GM23338 (cell line): ENCODE data around the gene PLPP2.

ENCODE experiments used
- CREB1 ChIP-seq: fragments of 250-450 bp; sonication (Bioruptor Pico); IDR thresholded peaks from 2 replicates; pipeline ENCODE4 v1.5.0; 2020; ENCODE audit warnings: low read depth, mild to moderate bottlenecking, moderate library complexity
- EZH2 ChIP-seq: fragments of 200-600 bp; sonication (generic); IDR thresholded peaks from one replicate; pipeline ENCODE4 v1.8.0; 2017; ENCODE audit warnings: antibody characterized with exemption, mild to moderate bottlenecking, low read depth; ENCODE audit not compliant: unreplicated experiment
- EZH2phosphoT487 ChIP-seq: fragments of 200-600 bp; sonication (generic); IDR thresholded peaks from one replicate; pipeline ENCODE4 v1.8.1; 2018; ENCODE audit warnings: antibody characterized with exemption; ENCODE audit not compliant: unreplicated experiment
- JUNB ChIP-seq: IDR thresholded peaks from one replicate; pipeline ENCODE4 v1.6.1; 2016; ENCODE audit warnings: antibody characterized with exemption; ENCODE audit not compliant: unreplicated experiment
- NANOG ChIP-seq: IDR thresholded peaks from 2 replicates; pipeline ENCODE4 v1.6.1; 2016; ENCODE audit warnings: antibody characterized with exemption, borderline replicate concordance
- POLR2AphosphoS5 ChIP-seq: IDR thresholded peaks from 2 replicates; pipeline ENCODE4 v1.6.1; 2016; ENCODE audit warnings: antibody characterized with exemption, low read depth
- STAT1 ChIP-seq: IDR thresholded peaks from one replicate; pipeline ENCODE4 v1.6.1; 2016; ENCODE audit warnings: antibody characterized with exemption; ENCODE audit not compliant: unreplicated experiment
- ZNF114 ChIP-seq: fragments of 250-450 bp; sonication (Bioruptor Pico); IDR thresholded peaks from 2 replicates; pipeline ENCODE4 v1.5.0; 2020; ENCODE audit warnings: mild to moderate bottlenecking, moderate library complexity
- ZNF331 ChIP-seq: fragments of 250-450 bp; sonication (Bioruptor Pico); IDR thresholded peaks from 2 replicates; pipeline ENCODE4 v1.5.0; 2020; ENCODE audit warnings: low read depth, mild to moderate bottlenecking, moderate library complexity
- TF ChIP-seq, protein P1 (sequence below), 2 experiments: fragments of 200-600 bp in 1 of 2; sonication (generic) in 1 of 2; conservative IDR thresholded peaks; 2 replicates each; pipeline versions ENCODE4 v1.5.1 to v1.6.1; 2016 to 2017; ENCODE audit warnings: antibody characterized with exemption in 2 of 2, low read depth in 2 of 2, mild to moderate bottlenecking in 2 of 2, moderate library complexity in 1 of 2
- TF ChIP-seq, protein P2 (sequence below): IDR thresholded peaks from one replicate; pipeline ENCODE4 v1.6.1; 2018; ENCODE audit warnings: antibody characterized with exemption; ENCODE audit not compliant: unreplicated experiment
- TF ChIP-seq, protein P3 (sequence below): IDR thresholded peaks from 2 replicates; pipeline ENCODE4 v1.6.1; 2016; ENCODE audit warnings: antibody characterized with exemption
- TF ChIP-seq, protein P4 (sequence below): fragments of 250-450 bp; sonication (Bioruptor Pico); IDR thresholded peaks from 2 replicates; pipeline ENCODE4 v1.5.0; 2020; ENCODE audit warnings: mild to moderate bottlenecking, moderate library complexity

DNA sequence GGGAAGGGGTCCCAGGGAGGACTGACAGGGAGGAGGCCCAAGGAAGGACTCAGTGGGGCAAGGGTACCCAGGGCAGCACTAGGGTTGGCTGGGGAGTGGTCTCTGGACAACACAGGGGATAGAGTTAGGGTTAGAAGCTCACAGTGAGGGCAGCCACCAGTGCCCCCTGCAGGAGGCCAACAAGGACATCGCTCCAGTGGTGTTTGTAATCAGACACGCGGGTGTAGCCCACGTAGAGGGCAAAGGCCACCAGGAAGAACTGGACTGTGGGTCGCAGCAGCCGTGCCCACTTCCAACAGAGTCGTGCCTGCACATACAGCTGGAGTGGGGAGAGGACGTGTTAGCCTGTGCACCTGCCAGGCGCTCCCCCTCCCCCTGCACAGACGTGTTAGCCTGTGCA, 9.2 kb downstream of the PLPP2 start:
- TF ChIP-seq, protein P1, sequence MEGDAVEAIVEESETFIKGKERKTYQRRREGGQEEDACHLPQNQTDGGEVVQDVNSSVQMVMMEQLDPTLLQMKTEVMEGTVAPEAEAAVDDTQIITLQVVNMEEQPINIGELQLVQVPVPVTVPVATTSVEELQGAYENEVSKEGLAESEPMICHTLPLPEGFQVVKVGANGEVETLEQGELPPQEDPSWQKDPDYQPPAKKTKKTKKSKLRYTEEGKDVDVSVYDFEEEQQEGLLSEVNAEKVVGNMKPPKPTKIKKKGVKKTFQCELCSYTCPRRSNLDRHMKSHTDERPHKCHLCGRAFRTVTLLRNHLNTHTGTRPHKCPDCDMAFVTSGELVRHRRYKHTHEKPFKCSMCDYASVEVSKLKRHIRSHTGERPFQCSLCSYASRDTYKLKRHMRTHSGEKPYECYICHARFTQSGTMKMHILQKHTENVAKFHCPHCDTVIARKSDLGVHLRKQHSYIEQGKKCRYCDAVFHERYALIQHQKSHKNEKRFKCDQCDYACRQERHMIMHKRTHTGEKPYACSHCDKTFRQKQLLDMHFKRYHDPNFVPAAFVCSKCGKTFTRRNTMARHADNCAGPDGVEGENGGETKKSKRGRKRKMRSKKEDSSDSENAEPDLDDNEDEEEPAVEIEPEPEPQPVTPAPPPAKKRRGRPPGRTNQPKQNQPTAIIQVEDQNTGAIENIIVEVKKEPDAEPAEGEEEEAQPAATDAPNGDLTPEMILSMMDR (conservative IDR thresholded peaks at IDR 0.05; ENCODE audit: low read depth in 2 of 2): peak in 1 of 2 experiments; percentile 35; a peak in 2 of 4 replicates
- TF ChIP-seq CREB1 (CRISPR knock-in tag) (no peak), EZH2 (no peak), EZH2phosphoT487 (no peak), POLR2AphosphoS5 (no peak), JUNB (no peak), ZNF114 (no peak), STAT1 (no peak), NANOG (no peak), ZNF331 (CRISPR knock-in tag) (no peak)
- TF ChIP-seq, protein P2, sequence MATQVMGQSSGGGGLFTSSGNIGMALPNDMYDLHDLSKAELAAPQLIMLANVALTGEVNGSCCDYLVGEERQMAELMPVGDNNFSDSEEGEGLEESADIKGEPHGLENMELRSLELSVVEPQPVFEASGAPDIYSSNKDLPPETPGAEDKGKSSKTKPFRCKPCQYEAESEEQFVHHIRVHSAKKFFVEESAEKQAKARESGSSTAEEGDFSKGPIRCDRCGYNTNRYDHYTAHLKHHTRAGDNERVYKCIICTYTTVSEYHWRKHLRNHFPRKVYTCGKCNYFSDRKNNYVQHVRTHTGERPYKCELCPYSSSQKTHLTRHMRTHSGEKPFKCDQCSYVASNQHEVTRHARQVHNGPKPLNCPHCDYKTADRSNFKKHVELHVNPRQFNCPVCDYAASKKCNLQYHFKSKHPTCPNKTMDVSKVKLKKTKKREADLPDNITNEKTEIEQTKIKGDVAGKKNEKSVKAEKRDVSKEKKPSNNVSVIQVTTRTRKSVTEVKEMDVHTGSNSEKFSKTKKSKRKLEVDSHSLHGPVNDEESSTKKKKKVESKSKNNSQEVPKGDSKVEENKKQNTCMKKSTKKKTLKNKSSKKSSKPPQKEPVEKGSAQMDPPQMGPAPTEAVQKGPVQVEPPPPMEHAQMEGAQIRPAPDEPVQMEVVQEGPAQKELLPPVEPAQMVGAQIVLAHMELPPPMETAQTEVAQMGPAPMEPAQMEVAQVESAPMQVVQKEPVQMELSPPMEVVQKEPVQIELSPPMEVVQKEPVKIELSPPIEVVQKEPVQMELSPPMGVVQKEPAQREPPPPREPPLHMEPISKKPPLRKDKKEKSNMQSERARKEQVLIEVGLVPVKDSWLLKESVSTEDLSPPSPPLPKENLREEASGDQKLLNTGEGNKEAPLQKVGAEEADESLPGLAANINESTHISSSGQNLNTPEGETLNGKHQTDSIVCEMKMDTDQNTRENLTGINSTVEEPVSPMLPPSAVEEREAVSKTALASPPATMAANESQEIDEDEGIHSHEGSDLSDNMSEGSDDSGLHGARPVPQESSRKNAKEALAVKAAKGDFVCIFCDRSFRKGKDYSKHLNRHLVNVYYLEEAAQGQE: no peak
- TF ChIP-seq, protein P3, sequence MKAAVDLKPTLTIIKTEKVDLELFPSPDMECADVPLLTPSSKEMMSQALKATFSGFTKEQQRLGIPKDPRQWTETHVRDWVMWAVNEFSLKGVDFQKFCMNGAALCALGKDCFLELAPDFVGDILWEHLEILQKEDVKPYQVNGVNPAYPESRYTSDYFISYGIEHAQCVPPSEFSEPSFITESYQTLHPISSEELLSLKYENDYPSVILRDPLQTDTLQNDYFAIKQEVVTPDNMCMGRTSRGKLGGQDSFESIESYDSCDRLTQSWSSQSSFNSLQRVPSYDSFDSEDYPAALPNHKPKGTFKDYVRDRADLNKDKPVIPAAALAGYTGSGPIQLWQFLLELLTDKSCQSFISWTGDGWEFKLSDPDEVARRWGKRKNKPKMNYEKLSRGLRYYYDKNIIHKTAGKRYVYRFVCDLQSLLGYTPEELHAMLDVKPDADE: no peak
- TF ChIP-seq, protein P4, sequence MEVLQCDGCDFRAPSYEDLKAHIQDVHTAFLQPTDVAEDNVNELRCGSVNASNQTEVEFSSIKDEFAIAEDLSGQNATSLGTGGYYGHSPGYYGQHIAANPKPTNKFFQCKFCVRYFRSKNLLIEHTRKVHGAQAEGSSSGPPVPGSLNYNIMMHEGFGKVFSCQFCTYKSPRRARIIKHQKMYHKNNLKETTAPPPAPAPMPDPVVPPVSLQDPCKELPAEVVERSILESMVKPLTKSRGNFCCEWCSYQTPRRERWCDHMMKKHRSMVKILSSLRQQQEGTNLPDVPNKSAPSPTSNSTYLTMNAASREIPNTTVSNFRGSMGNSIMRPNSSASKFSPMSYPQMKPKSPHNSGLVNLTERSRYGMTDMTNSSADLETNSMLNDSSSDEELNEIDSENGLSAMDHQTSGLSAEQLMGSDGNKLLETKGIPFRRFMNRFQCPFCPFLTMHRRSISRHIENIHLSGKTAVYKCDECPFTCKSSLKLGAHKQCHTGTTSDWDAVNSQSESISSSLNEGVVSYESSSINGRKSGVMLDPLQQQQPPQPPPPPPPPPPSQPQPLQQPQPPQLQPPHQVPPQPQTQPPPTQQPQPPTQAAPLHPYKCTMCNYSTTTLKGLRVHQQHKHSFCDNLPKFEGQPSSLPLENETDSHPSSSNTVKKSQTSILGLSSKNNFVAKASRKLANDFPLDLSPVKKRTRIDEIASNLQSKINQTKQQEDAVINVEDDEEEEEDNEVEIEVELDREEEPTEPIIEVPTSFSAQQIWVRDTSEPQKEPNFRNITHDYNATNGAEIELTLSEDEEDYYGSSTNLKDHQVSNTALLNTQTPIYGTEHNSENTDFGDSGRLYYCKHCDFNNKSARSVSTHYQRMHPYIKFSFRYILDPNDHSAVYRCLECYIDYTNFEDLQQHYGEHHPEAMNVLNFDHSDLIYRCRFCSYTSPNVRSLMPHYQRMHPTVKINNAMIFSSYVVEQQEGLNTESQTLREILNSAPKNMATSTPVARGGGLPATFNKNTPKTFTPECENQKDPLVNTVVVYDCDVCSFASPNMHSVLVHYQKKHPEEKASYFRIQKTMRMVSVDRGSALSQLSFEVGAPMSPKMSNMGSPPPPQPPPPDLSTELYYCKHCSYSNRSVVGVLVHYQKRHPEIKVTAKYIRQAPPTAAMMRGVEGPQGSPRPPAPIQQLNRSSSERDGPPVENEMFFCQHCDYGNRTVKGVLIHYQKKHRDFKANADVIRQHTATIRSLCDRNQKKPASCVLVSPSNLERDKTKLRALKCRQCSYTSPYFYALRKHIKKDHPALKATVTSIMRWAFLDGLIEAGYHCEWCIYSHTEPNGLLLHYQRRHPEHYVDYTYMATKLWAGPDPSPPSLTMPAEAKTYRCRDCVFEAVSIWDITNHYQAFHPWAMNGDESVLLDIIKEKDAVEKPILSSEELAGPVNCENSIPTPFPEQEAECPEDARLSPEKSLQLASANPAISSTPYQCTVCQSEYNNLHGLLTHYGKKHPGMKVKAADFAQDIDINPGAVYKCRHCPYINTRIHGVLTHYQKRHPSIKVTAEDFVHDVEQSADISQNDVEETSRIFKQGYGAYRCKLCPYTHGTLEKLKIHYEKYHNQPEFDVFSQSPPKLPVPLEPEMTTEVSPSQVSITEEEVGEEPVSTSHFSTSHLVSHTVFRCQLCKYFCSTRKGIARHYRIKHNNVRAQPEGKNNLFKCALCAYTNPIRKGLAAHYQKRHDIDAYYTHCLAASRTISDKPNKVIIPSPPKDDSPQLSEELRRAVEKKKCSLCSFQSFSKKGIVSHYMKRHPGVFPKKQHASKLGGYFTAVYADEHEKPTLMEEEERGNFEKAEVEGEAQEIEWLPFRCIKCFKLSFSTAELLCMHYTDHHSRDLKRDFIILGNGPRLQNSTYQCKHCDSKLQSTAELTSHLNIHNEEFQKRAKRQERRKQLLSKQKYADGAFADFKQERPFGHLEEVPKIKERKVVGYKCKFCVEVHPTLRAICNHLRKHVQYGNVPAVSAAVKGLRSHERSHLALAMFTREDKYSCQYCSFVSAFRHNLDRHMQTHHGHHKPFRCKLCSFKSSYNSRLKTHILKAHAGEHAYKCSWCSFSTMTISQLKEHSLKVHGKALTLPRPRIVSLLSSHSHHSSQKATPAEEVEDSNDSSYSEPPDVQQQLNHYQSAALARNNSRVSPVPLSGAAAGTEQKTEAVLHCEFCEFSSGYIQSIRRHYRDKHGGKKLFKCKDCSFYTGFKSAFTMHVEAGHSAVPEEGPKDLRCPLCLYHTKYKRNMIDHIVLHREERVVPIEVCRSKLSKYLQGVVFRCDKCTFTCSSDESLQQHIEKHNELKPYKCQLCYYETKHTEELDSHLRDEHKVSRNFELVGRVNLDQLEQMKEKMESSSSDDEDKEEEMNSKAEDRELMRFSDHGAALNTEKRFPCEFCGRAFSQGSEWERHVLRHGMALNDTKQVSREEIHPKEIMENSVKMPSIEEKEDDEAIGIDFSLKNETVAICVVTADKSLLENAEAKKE (CRISPR knock-in tag): no peak
